K562 (cell line): ENCODE data around the gene C13orf46. TPM values are rescaled to one million over a fixed set of nuclear protein-coding genes. Genes with fewer than 3 reads are reported as not detected.

Experiments
- ATAC-seq: fragments of 200-7000 bp; cut with Tn5 transposase; 3 replicates; pipeline ENCODE4 v1.9.1; 2020; ENCODE audit warnings: moderate library complexity
- BruUV-seq: library from RNA; stranded (reverse); fragments of 400-500 nt; replicated peaks from 2 replicates; lab custom pipeline; 2021; lab: Mats Ljungman, UMichigan
- CTCF ChIA-PET: fragments of 300-600 bp; formaldehyde crosslinking; extraction: SDS; loops from one replicate; lab custom pipeline; 2021; ENCODE audit warnings: low intra/inter-chr PET ratio; lab: Yijun Ruan, JAX
- POLR2A ChIA-PET: fragments of 300-600, 350-650 bp; sonication (Branson Sonifier 250); formaldehyde crosslinking; extraction: SDS; loops from one replicate; lab custom pipeline; 2021; ENCODE audit warnings: antibody characterized with exemption, inconsistent platforms; lab: Yijun Ruan, JAX
- DNase-seq, 4 experiments: peaks; one replicate each; pipeline versions ENCODE4 v3.0.0 to v3.0.0-alpha.2; 2011 to 2018; ENCODE audit warnings: low spot score in 3 of 4, mixed read lengths in 3 of 4; ENCODE audit errors: extremely low read depth in 1 of 4
- FAIRE-seq: peaks from 2 replicates; lab custom pipeline; 2011; peaks lifted over from hg19 to GRCh38; lab: Jason Lieb, UNC
- H2AFZ ChIP-seq: 2 replicates; pipeline ENCODE4 v1.6.0; 2011; ENCODE audit warnings: low read depth, low read length, control low read depth, inconsistent platforms
- H3K27ac ChIP-seq: fragments of 200-600 bp; 3 replicates; pipeline ENCODE4 v1.8.0; 2011; ENCODE audit warnings: low read depth, mild to moderate bottlenecking, control low read depth, inconsistent platforms, low read length, moderate library complexity, mixed read lengths; ENCODE audit errors: extremely low read depth
- H3K27me3 ChIP-seq, 2 experiments: fragments of 300-600 bp in 1 of 2; 2 replicates in 1 of 2; 3 replicates in 1 of 2; pipeline versions ENCODE4 v1.6.0 to v1.8.0; 2011; ENCODE audit warnings: inconsistent platforms in 2 of 2, low read length in 2 of 2, mild to moderate bottlenecking in 1 of 2, mixed read lengths in 1 of 2, moderate library complexity in 1 of 2; ENCODE audit not compliant: control insufficient read depth in 2 of 2, insufficient read depth in 2 of 2
- H3K36me3 ChIP-seq: fragments of 300-600 bp; 3 replicates; pipeline ENCODE4 v1.8.0; 2011; ENCODE audit warnings: mild to moderate bottlenecking, low read length, inconsistent platforms; ENCODE audit not compliant: control insufficient read depth, insufficient read depth
- H3K4me1 ChIP-seq, 2 experiments: fragments of 200-600 bp in 1 of 2; replicated peaks in 1 of 2; 2 replicates in 1 of 2; 3 replicates in 1 of 2; pipeline versions ENCODE4 v1.5.1 to v1.8.0; 2011; ENCODE audit warnings: inconsistent platforms in 2 of 2, low read length in 2 of 2, mild to moderate bottlenecking in 1 of 2, mixed read lengths in 1 of 2, moderate library complexity in 1 of 2; ENCODE audit not compliant: control insufficient read depth in 2 of 2, insufficient read depth in 2 of 2
- H3K4me2 ChIP-seq: 2 replicates; pipeline ENCODE4 v1.6.1; 2011; ENCODE audit warnings: low read length, control low read depth, inconsistent platforms, mixed read lengths; ENCODE audit not compliant: insufficient read depth
- H3K4me3 ChIP-seq: fragments of 200-600 bp; sonication (generic), shearing (Covaris generic); 2 replicates; pipeline ENCODE4 v1.5.1; 2016; ENCODE audit warnings: control low read depth, inconsistent platforms
- H3K79me2 ChIP-seq: fragments of 200-600 bp; 3 replicates; pipeline ENCODE4 v1.8.0; 2011; ENCODE audit warnings: low read length, inconsistent platforms; ENCODE audit not compliant: control insufficient read depth, insufficient read depth
- H3K9ac ChIP-seq, 2 experiments: 2 replicates each; pipeline versions ENCODE4 v1.6.0 to v1.6.1; 2011; ENCODE audit warnings: low read depth in 2 of 2, low read length in 2 of 2, control low read depth in 1 of 2, inconsistent platforms in 1 of 2, mild to moderate bottlenecking in 1 of 2, mixed read lengths in 1 of 2; ENCODE audit not compliant: insufficient read depth in 1 of 2
- H3K9me1 ChIP-seq: one replicate; pipeline ENCODE4 v1.6.0; 2011; ENCODE audit warnings: inconsistent platforms, mild to moderate bottlenecking, low read length, moderate library complexity; ENCODE audit not compliant: control insufficient read depth, insufficient read depth
- H3K9me3 ChIP-seq: replicated peaks from 2 replicates; pipeline ENCODE4 v1.5.1; 2011; ENCODE audit warnings: low read depth, low read length, inconsistent platforms; ENCODE audit not compliant: control insufficient read depth, insufficient read depth
- H4K20me1 ChIP-seq: replicated peaks from 2 replicates; pipeline ENCODE4 v1.6.1; 2011; ENCODE audit warnings: low read length, inconsistent platforms, mixed read lengths; ENCODE audit not compliant: control insufficient read depth, insufficient read depth
- BDP1 ChIP-seq: IDR thresholded peaks from 3 replicates; pipeline ENCODE4 v1.6.1; 2011; ENCODE audit not compliant: insufficient read length, insufficient read depth
- HDAC3 ChIP-seq: fragments of 450-650 bp; IDR thresholded peaks from 2 replicates; pipeline ENCODE4 v1.6.1; 2018; ENCODE audit warnings: borderline replicate concordance, mild to moderate bottlenecking, moderate library complexity; ENCODE audit not compliant: partially characterized antibody
- L3MBTL2 ChIP-seq: fragments of 450-650 bp; IDR thresholded peaks from 2 replicates; pipeline ENCODE4 v1.6.1; 2016; ENCODE audit warnings: mild to moderate bottlenecking, moderate library complexity
- ZFP1 ChIP-seq: fragments of 450-650 bp; formaldehyde crosslinking; IDR thresholded peaks from 2 replicates; pipeline ENCODE4 v1.4.0; 2020; ENCODE audit warnings: mild to moderate bottlenecking, mixed read lengths
- ZKSCAN8 ChIP-seq: fragments of 200-800 bp; sonication (Bioruptor generic); IDR thresholded peaks from 2 replicates; pipeline ENCODE4 v1.6.1; 2016; ENCODE audit warnings: missing genetic modification characterization, missing compliant biosample characterization
- WGBS: fragments of 100-300 bp; shearing (Covaris generic); methylation state at CpG from one replicate; pipeline ENCODE4 v1.1.6; 2016; ENCODE audit warnings: low coverage, mixed read lengths; ENCODE audit not compliant: insufficient coverage; ENCODE audit errors: missing lambda C conversion rate; 5-methylcytosine and 5-hydroxymethylcytosine counted together
- in situ Hi-C: fragments of 300-500 bp; cut with MboI; formaldehyde crosslinking; loops from 4 replicates; pipeline ENCODE4 v1.15.0; 2018; ENCODE audit warnings: inconsistent platforms, mixed read lengths
- intact Hi-C: fragments of 100-400 bp; cut with micrococcal nuclease; formaldehyde crosslinking; loops from 2 replicates; pipeline ENCODE4 v1.14.2; 2022
- polyA plus RNA-seq, 8 experiments: library from polyadenylated mRNA; depleted of rRNA in 4 of 8; stranded (reverse) in 5 of 8; unstranded in 3 of 8; fragments of >200 nt; fragmentation: Nextera tagmentation in 2 of 8; fragmentation: Illumina TruSeq in 1 of 8; extraction: Ambion mirVana in 2 of 8; extraction: Trizol in 1 of 8; gene quantifications; 2 replicates each; pipeline versions ENCODE4 v1.2.1 to v1.2.3, GENCODE V29; 2011 to 2014; ENCODE audit warnings: inconsistent platforms in 1 of 8, missing spikeins in 1 of 8
- total RNA-seq, 7 experiments: library from RNA; depleted of rRNA in 6 of 7; stranded (reverse); fragments of >200 nt in 6 of 7; fragmentation: Illumina TruSeq in 2 of 7; extraction: Trizol in 2 of 7; gene quantifications; 2 replicates each; pipeline versions ENCODE4 v1.2.1 to v1.2.3, GENCODE V29; 2011 to 2021; ENCODE audit warnings: low replicate concordance in 1 of 7
- TF ChIP-seq, protein P1 (sequence below), 3 experiments: IDR thresholded peaks in 2 of 3; conservative IDR thresholded peaks in 1 of 3; 2 replicates each; pipeline ENCODE4 v1.5.1; 2011 to 2012; ENCODE audit warnings: low read length in 3 of 3, mild to moderate bottlenecking in 3 of 3, control low read depth in 2 of 3, improper control_type of control experiment in 1 of 3, inconsistent platforms in 1 of 3, low read depth in 1 of 3, mixed read lengths in 1 of 3, moderate library complexity in 1 of 3; ENCODE audit not compliant: insufficient read depth in 2 of 3

The C13orf46 gene
- total and polyA plus RNA-seq, 9 of the 15 experiments (the other 6 are each of a cell fraction or from before 2014, with no cell fraction given) = 0.04 to 0.24 (median 0.05) TPM; not detected in 4

DNA sequence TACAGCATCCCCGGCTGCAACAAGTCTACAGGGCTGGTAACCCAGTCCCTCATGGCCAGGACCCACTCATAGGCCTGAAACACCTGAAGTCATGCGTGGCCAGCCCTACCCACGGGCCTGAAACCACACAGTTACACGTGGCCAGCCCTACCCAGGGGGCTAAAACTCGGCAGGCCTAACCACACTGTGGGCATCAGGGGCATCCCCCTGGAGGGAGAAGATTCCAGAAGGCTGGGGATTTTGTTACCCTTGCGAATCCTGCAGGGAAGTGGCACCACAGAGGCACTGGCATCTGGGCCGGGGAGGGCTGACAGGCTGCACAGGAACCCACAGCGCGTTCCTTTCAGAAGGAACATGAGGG lies 48.4 kb upstream of the C13orf46 start:
- intact Hi-C loops (no loop called here), in situ Hi-C loops (no loop called here)
- Histone ChIP-seq H3K4me1 (peaks cover 2 to 55% of the 10 kb centered on the region in 2 experiments; a peak in 3 of 5 replicates), H3K9me3 (no peaks in the 10 kb centered on the region), H3K9ac (no peak overlapping the region), H3K79me2 (no peaks in the 10 kb centered on the region), H2AFZ (no peak overlapping the region), H4K20me1 (no peaks in the 10 kb centered on the region), H3K4me2 (no peak overlapping the region), H3K27ac (no peak overlapping the region), H3K27me3 (no peaks in the 10 kb centered on the region), H3K4me3 (no peak overlapping the region), H3K9me1 (no peaks in the 10 kb centered on the region), H3K36me3 (peaks cover 20% of the 10 kb centered on the region; the same call in 2 of the 3 replicates)
- TF ChIP-seq BDP1 (no peak), L3MBTL2 (no peak)
- FAIRE-seq (no peak), DNase-seq (no peak), ATAC-seq (no peak)
- ChIA-PET POLR2A (interaction anchor here (1.5 kb wide), 1 partner anchor 10 kb away, joined by 4 read pairs; no protein-coding TSS in a partner anchor), CTCF (no interaction called here)
- WGBS = 88% methylated on average over 7 of the region's 9 CpGs
- no TSS peak for BruUV-seq

DNA sequence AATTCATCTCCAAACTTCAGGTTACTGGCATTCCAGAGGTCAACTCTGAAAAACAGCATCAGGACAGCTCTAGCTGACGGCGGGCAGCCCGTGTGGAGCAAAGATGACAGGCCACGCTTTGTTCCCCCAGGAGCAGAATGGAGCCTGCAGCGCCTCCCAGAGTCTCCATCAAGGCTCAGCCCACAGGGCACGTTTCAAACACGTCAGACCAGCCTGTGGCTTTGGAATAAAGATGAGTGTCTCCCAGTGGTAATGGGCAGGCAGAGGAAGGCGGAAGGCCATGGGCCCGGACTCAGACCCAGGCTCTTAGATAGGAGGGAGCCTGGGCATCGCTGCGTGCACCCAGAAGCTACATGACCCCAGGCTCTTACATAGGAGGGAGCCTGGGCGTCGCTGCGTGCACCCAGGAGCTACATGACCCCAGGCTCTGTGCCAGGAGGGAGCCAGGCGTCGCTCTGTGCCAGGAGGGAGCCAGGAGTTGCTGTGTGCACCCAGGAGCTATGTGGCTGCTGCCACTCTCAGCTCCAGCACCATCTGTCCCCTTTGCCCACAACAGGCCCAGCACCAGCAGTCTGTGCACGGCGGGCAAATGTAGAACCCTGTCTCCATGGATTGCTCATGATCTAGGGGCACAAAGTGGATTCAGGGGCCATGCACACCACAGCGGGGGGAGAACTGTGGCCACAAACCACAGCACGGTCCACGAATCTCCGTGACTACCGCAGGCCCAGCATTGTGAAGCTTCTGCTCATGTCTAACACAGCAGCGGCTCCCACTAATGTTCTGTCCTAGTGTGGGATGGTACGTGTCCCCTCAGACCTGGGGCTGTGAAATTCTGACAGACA lies 47.8 kb upstream of the C13orf46 start:
- Histone ChIP-seq H3K9me3 (no peaks in the 10 kb centered on the region), H4K20me1 (no peaks in the 10 kb centered on the region), H3K27ac (no peak overlapping the region), H3K9ac (no peak overlapping the region), H3K4me2 (no peak overlapping the region), H2AFZ (no peak overlapping the region), H3K27me3 (no peaks in the 10 kb centered on the region), H3K36me3 (peaks cover 20% of the 10 kb centered on the region; the same call in 2 of the 3 replicates), H3K79me2 (no peaks in the 10 kb centered on the region), H3K4me1 (peaks cover 2 to 61% of the 10 kb centered on the region in 2 experiments; a peak in 3 of 5 replicates), H3K9me1 (no peaks in the 10 kb centered on the region), H3K4me3 (no peak overlapping the region)
- TF ChIP-seq ZKSCAN8 (CRISPR knock-in tag) (no peak), HDAC3 (no peak), ZFP1 (CRISPR knock-in tag) (no peak)
- TF ChIP-seq, protein P1, sequence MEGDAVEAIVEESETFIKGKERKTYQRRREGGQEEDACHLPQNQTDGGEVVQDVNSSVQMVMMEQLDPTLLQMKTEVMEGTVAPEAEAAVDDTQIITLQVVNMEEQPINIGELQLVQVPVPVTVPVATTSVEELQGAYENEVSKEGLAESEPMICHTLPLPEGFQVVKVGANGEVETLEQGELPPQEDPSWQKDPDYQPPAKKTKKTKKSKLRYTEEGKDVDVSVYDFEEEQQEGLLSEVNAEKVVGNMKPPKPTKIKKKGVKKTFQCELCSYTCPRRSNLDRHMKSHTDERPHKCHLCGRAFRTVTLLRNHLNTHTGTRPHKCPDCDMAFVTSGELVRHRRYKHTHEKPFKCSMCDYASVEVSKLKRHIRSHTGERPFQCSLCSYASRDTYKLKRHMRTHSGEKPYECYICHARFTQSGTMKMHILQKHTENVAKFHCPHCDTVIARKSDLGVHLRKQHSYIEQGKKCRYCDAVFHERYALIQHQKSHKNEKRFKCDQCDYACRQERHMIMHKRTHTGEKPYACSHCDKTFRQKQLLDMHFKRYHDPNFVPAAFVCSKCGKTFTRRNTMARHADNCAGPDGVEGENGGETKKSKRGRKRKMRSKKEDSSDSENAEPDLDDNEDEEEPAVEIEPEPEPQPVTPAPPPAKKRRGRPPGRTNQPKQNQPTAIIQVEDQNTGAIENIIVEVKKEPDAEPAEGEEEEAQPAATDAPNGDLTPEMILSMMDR (IDR thresholded peaks at IDR 0.05 in 2 of 3, conservative IDR thresholded peaks at IDR 0.05 in 1 of 3; ENCODE audit: insufficient read depth in 2 of 3, low read depth in 1 of 3, low read length in 3 of 3) = no peak
- no TSS peak for BruUV-seq
- no peak for ATAC-seq
- POLR2A ChIA-PET = interaction anchor here (1.5 kb wide), 1 partner anchor 10 kb away, joined by 4 read pairs; no protein-coding TSS in a partner anchor
- 86% methylated on average over 12 of the region's 25 CpGs for WGBS
- CTCF ChIA-PET = no interaction called here
- FAIRE-seq = no peak
- intact Hi-C loops (no loop called here), in situ Hi-C loops (no loop called here)
- DNase-seq = no peak
